AG10803 (cell line): ENCODE measurements around the gene GPC5.

Source experiments
- DNase-seq: peaks from one replicate; pipeline ENCODE4 v3.0.0; 2010; ENCODE audit warnings: low read depth
- H3K4me3 ChIP-seq: 2 replicates; pipeline ENCODE4 v1.5.1; 2011; ENCODE audit warnings: mild to moderate bottlenecking, low read length, control low read depth
- CTCF ChIP-seq: conservative IDR thresholded peaks from 2 replicates; pipeline ENCODE4 v1.5.1; 2011; ENCODE audit warnings: mild to moderate bottlenecking, low read length, control low read depth, inconsistent platforms

The GPC5 gene

GRCh38 chr13:91719033-91719432 is 320.6 kb downstream of the GPC5 start:
- TF ChIP-seq CTCF = no peak
- no peak for DNase-seq
- H3K4me3 ChIP-seq = no peak overlapping the region

- H3K4me3 ChIP-seq = no peak overlapping the region
- no peak for TF ChIP-seq CTCF
- DNase-seq = no peak
Measured at GRCh38 chr13:91721413-91721812, 323.0 kb downstream of the GPC5 start.

- H3K4me3 ChIP-seq = no peak overlapping the region
- TF ChIP-seq CTCF = peak; percentile 24
- no peak for DNase-seq
Measured at GRCh38 chr13:91722267-91722884, 324.0 kb downstream of the GPC5 start.

GRCh38 chr13:91724591-91724990 is 326.2 kb downstream of the GPC5 start:
- no peak overlapping the region for H3K4me3 ChIP-seq
- DNase-seq = no peak
- no peak for TF ChIP-seq CTCF

- no peak for TF ChIP-seq CTCF
- DNase-seq = no peak
Measured at GRCh38 chr13:91725646-91726045, 327.2 kb downstream of the GPC5 start.

GRCh38 chr13:91726671-91727070 is 328.2 kb downstream of the GPC5 start:
- no peak overlapping the region for H3K4me3 ChIP-seq
- no peak for TF ChIP-seq CTCF
- DNase-seq = no peak

More at GRCh38 chr13:91725646-91726045, 327.2 kb downstream of the GPC5 start:
- H3K4me3 ChIP-seq = no peak overlapping the region

GRCh38 chr13:91729859-91730258 is 331.4 kb downstream of the GPC5 start:
- no peak for DNase-seq
- H3K4me3 ChIP-seq = no peak overlapping the region
- no peak for TF ChIP-seq CTCF
